Activated T-cell treated with anti-CD3 and anti-CD28 coated beads, Interleukin-2, amount 50 U/mL, for 24 hours (primary cell): ENCODE results near the gene RGL4.
"Not testable (repeated sequence)": the region's sequence is repeated elsewhere in the genome, so short reads cannot be mapped to it uniquely, and the experiment has no call there.

Experiments used
- DNase-seq: peaks from one replicate; pipeline ENCODE4 v3.0.0-alpha.2; 2020
- H3K27ac Mint-ChIP-seq: 2 replicates; pipeline ENCODE4 v1.8.0; 2020; ENCODE audit warnings: mild to moderate bottlenecking, mixed read lengths
- H3K27me3 Mint-ChIP-seq: 2 replicates; pipeline ENCODE4 v1.8.0; 2020; ENCODE audit warnings: mixed read lengths
- H3K36me3 Mint-ChIP-seq: 2 replicates; pipeline ENCODE4 v1.8.0; 2020; ENCODE audit warnings: low read depth, mixed read lengths
- H3K4me1 Mint-ChIP-seq: 2 replicates; pipeline ENCODE4 v1.8.0; 2020; ENCODE audit warnings: low read depth, mixed read lengths
- H3K4me3 Mint-ChIP-seq: 2 replicates; pipeline ENCODE4 v1.8.0; 2020; ENCODE audit warnings: mild to moderate bottlenecking, moderate library complexity, mixed read lengths
- H3K9me3 Mint-ChIP-seq: 2 replicates; pipeline ENCODE4 v1.8.0; 2020; ENCODE audit warnings: mixed read lengths

RGL4 gene

GRCh38 chr22:23722724-23723123, 31.9 kb downstream of the RGL4 start:
- DNase-seq, result no peak
- H3K4me1 Mint-ChIP-seq, result no peaks in the 10 kb centered on the region
- H3K27me3 Mint-ChIP-seq, result no peaks in the 10 kb centered on the region
- H3K36me3 Mint-ChIP-seq, result no peaks in the 10 kb centered on the region
- H3K27ac Mint-ChIP-seq, result no peak overlapping the region
- H3K9me3 Mint-ChIP-seq, result no peaks in the 10 kb centered on the region
- H3K4me3 Mint-ChIP-seq, result no peak overlapping the region

GRCh38 chr22:23728108-23728507, 37.3 kb downstream of the RGL4 start:
- not testable (repeated sequence) for H3K36me3 Mint-ChIP-seq, H3K27ac Mint-ChIP-seq, DNase-seq, H3K4me1 Mint-ChIP-seq, H3K9me3 Mint-ChIP-seq, H3K27me3 Mint-ChIP-seq, H3K4me3 Mint-ChIP-seq

GRCh38 chr22:23737696-23738095, 46.9 kb downstream of the RGL4 start:
- Mint-ChIP-seq H3K36me3 (peaks cover 2% of the 10 kb centered on the region), H3K27me3 (no peaks in the 10 kb centered on the region), H3K9me3 (no peaks in the 10 kb centered on the region), H3K4me3 (no peak overlapping the region), H3K27ac (no peak overlapping the region), H3K4me1 (no peaks in the 10 kb centered on the region)
- no peak for DNase-seq

GRCh38 chr22:23742505-23743264, 51.9 kb downstream of the RGL4 start:
- no peak overlapping the region for H3K4me3 Mint-ChIP-seq
- no peaks in the 10 kb centered on the region for H3K27me3 Mint-ChIP-seq
- H3K4me1 Mint-ChIP-seq, result no peaks in the 10 kb centered on the region
- H3K9me3 Mint-ChIP-seq, result no peaks in the 10 kb centered on the region
- H3K36me3 Mint-ChIP-seq, result peaks cover 31% of the 10 kb centered on the region
- DNase-seq, result no peak
- no peak overlapping the region for H3K27ac Mint-ChIP-seq

GRCh38 chr22:23743303-23743705, 52.5 kb downstream of the RGL4 start:
- H3K4me1 Mint-ChIP-seq, result no peaks in the 10 kb centered on the region
- no peaks in the 10 kb centered on the region for H3K9me3 Mint-ChIP-seq
- H3K36me3 Mint-ChIP-seq, result peaks cover 31% of the 10 kb centered on the region
- H3K27ac Mint-ChIP-seq, result no peak overlapping the region
- H3K4me3 Mint-ChIP-seq, result no peak overlapping the region
- no peak for DNase-seq
- H3K27me3 Mint-ChIP-seq, result no peaks in the 10 kb centered on the region

- no peaks in the 10 kb centered on the region for H3K27me3 Mint-ChIP-seq
- no peak overlapping the region for H3K4me3 Mint-ChIP-seq
- no peaks in the 10 kb centered on the region for H3K9me3 Mint-ChIP-seq
Measured at GRCh38 chr22:23744001-23744400, 53.2 kb downstream of the RGL4 start.

GRCh38 chr22:23744485-23744884, 53.7 kb downstream of the RGL4 start:
- no peak overlapping the region for H3K4me3 Mint-ChIP-seq
- peaks cover 31% of the 10 kb centered on the region for H3K36me3 Mint-ChIP-seq
- DNase-seq, result no peak
- H3K9me3 Mint-ChIP-seq, result no peaks in the 10 kb centered on the region
- no peaks in the 10 kb centered on the region for H3K4me1 Mint-ChIP-seq
- no peak overlapping the region for H3K27ac Mint-ChIP-seq
- no peaks in the 10 kb centered on the region for H3K27me3 Mint-ChIP-seq

More at GRCh38 chr22:23744001-23744400, 53.2 kb downstream of the RGL4 start:
- no peak overlapping the region for H3K27ac Mint-ChIP-seq
- no peak for DNase-seq
- peaks cover 31% of the 10 kb centered on the region for H3K36me3 Mint-ChIP-seq
- no peaks in the 10 kb centered on the region for H3K4me1 Mint-ChIP-seq

- Mint-ChIP-seq H3K4me1 (peaks cover 11% of the 10 kb centered on the region), H3K27me3 (no peaks in the 10 kb centered on the region), H3K36me3 (peaks cover 34% of the 10 kb centered on the region), H3K4me3 (no peak overlapping the region), H3K27ac (no peak overlapping the region), H3K9me3 (no peaks in the 10 kb centered on the region)
- DNase-seq, result no peak
Measured at GRCh38 chr22:23745791-23746190, 55.0 kb downstream of the RGL4 start.
